HCT116 (cell line): ENCODE results near the gene TACR2.

Experiments
- CEBPB ChIP-seq: IDR thresholded peaks from 2 replicates; pipeline ENCODE4 v1.6.1; 2012; ENCODE audit warnings: low read depth
- CTCF ChIP-seq, 3 experiments: fragments of 200-600 bp in 1 of 3; sonication (generic) in 1 of 3; IDR thresholded peaks in 2 of 3; conservative IDR thresholded peaks in 1 of 3; 2 replicates each; pipeline ENCODE4 v1.5.1; 2012 to 2017; ENCODE audit warnings: low read depth in 2 of 3, low read length in 2 of 3, antibody characterized with exemption in 1 of 3, borderline replicate concordance in 1 of 3, control low read depth in 1 of 3, mild to moderate bottlenecking in 1 of 3, mixed read lengths in 1 of 3, mixed run types in 1 of 3, moderate library complexity in 1 of 3; ENCODE audit not compliant: insufficient read depth in 1 of 3
- EZH2 ChIP-seq: fragments of 200-600 bp; sonication (generic); IDR thresholded peaks from 2 replicates; pipeline ENCODE4 v1.6.1; 2017; ENCODE audit warnings: antibody characterized with exemption, mixed run types
- EZH2phosphoT487 ChIP-seq: fragments of 200-600 bp; IDR thresholded peaks from 2 replicates; pipeline ENCODE4 v1.6.1; 2018; ENCODE audit warnings: antibody characterized with exemption, borderline replicate concordance
- MAX ChIP-seq: IDR thresholded peaks from 2 replicates; pipeline ENCODE4 v1.6.1; 2012
- POLR2A ChIP-seq: IDR thresholded peaks from 2 replicates; pipeline ENCODE4 v1.7.0; 2011; ENCODE audit warnings: borderline replicate concordance; ENCODE audit not compliant: insufficient read depth, insufficient read length; ENCODE audit errors: extremely low read depth
- POLR2AphosphoS5 ChIP-seq: IDR thresholded peaks from 2 replicates; pipeline ENCODE4 v1.6.1; 2011; ENCODE audit warnings: mild to moderate bottlenecking, low read depth, low read length, moderate library complexity
- SIN3A ChIP-seq: IDR thresholded peaks from 2 replicates; pipeline ENCODE4 v1.6.1; 2012; ENCODE audit warnings: low read depth
- TCF7L2 ChIP-seq: IDR thresholded peaks from 2 replicates; pipeline ENCODE4 v1.7.0; 2011; ENCODE audit warnings: borderline replicate concordance, inconsistent platforms; ENCODE audit not compliant: insufficient read depth, insufficient read length; ENCODE audit errors: extremely low read depth
- ZNF274 ChIP-seq: fragments of 200-500 bp; sonication (Bioruptor generic); IDR thresholded peaks from 2 replicates; pipeline ENCODE4 v1.6.1; 2014; ENCODE audit warnings: mild to moderate bottlenecking, low read depth, low read length, inconsistent platforms

- TF ChIP-seq POLR2A, result no peak
- TF ChIP-seq SIN3A, result no peak
- TF ChIP-seq EZH2phosphoT487, result no peak
- TF ChIP-seq CTCF (IDR thresholded peaks at IDR 0.05 in 2 of 3, conservative IDR thresholded peaks at IDR 0.05 in 1 of 3; ENCODE audit: borderline replicate concordance in 1 of 3, insufficient read depth in 1 of 3, low read depth in 2 of 3, low read length in 2 of 3), result no peak
- TF ChIP-seq ZNF274, result no peak
- TF ChIP-seq CEBPB, result no peak
- TF ChIP-seq POLR2AphosphoS5, result no peak
- no peak for TF ChIP-seq MAX
- no peak for TF ChIP-seq EZH2
- TF ChIP-seq TCF7L2, result no peak
Observed at GRCh38 chr10:69412232-69412790, 4.4 kb downstream of the TACR2 start.
